Right forelimb (tissue), 1 donor: ENCODE data around the gene HCN1.

Source experiments
- DNase-seq: peaks from one replicate; pipeline ENCODE4 v3.0.0-alpha.2; 2018

HCN1 gene

DNA sequence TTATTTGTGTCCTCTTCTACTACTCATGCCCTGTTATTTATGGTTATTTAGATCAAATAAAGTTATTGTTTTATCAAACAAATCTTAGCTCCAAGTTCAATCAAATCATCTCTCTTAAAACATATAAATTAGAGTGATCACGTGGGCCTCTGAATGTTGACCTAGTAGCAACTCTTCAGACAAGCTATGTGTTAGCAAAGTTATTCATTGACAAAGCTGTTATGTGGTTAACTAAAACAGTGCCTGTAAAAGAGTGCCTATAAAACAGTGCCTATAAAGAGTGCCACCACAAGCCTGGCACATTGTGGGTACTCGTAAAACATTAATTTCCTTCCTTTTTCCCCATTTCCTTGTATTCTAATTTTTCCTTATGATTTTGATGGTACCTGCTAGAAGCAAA is 421.9 kb downstream of the HCN1 start:
- DNase-seq, result no peak

DNA sequence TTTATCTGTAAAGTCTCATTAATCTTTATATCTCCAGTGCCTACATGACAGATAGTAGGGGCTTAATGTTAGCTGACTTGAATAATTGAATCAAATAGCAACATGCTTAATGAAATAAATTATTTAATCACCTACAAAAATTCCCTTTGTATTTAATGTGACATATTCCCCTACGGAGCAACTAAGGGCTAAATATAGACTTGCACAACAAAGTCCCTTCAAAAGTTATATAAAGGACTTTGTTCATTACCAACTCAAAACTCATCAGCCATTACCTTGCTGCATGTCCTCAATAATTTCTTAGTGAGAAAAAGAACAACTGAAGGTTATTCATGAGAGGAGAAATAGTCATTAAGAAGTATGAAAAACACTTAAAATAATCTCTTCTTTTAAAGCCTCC is 424.6 kb downstream of the HCN1 start:
- DNase-seq, result no peak

DNA sequence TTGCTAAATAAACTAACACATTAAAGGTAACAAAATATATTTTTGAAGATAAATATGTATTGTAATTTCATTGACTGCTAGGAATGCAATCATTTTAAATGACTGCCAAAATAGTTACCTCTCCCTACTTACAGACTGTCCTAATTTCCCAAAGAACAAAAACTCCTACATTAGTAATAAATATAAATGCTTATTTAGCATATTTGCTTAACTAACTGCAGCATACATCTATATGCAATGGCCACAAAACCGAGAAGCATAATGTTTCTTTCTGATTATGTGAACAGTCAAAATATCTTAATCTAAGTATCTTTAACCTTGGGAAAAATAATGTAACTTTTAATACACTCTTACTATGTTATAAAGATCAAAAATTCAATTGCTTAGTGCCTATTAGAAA is 431.7 kb downstream of the HCN1 start:
- DNase-seq, result no peak

DNA sequence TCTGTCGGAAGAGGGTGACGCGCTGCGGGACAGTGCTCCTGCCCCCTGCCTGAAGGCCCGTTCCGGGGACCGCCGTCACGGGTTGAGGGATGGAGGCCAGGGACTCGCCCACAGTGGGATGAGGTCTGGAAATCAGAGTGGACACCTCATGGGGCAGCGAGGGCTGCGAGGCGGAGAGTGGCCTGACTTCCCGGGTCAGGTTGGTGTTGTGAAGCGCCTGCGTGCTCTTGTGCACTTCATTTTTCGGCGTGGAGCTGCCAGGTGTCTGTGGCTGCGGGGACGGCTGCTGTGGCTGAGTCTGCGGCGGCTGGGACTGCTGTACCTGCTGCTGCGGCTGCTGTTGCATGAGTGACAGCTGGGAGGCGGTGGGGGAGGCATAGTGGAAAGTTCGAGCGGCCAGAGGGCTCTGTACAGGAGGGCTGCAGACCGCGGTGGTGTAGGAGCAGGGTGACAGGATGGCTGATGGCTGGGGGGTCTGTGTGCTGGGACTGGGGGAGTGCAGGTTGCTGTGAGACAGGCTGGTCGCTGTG is 434.1 kb downstream of the HCN1 start:
- DNase-seq, result no peak

DNA sequence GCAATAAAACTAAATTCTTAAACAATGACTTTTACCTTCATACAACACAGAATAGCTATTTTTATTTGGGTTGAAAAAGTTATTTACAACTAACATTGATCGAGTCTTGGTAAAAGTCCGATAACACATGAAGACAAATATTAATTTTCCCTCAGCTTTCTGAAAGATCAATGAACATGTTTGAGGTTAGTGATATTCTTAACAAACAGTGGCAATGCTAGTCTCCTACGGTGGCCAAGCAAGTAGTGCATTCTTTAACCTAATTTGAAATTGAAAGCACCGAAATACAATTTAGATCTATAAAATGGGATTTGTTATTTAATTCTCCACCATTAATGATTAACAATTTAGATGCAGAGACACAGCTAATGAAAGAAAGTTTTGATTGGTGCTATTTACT is 435.1 kb downstream of the HCN1 start:
- DNase-seq, result no peak

DNA sequence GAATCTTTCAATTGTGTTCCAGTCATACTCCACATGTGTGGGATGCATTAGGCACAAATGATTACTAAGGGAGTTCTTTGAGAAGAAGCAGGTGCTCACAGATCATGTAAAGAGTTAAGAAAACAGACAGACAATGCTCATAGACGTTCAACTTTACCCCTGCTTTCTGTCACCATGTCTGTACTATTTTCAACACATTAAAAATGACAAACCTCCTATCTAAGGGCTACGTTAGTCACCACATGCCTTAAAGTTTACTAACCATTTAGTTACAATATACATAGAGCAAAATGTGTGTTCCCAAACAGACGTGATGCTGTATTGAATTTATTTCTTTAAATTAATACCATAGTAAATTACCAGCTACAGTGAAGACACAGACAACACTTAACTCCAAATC is 435.9 kb downstream of the HCN1 start:
- DNase-seq, result no peak

DNA sequence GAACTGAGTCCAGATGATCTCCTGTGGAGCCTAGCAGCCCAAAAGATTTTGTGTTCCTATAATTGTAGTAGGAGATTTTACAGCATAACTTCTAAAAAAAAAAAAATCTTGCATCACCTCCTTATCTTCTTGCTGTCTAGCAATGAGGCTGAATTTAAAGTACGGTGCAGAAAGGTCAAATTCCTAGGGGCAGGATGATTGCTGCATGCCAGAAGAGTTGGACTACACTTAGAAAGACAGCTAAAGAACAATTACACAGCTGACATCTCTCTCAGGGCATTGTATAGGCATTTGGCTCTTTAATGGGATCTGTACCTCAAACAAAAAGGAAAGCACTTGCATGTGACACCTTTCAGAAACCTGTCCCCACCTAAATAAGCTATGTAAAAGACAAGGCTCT is 443.2 kb downstream of the HCN1 start:
- DNase-seq, result no peak

DNA sequence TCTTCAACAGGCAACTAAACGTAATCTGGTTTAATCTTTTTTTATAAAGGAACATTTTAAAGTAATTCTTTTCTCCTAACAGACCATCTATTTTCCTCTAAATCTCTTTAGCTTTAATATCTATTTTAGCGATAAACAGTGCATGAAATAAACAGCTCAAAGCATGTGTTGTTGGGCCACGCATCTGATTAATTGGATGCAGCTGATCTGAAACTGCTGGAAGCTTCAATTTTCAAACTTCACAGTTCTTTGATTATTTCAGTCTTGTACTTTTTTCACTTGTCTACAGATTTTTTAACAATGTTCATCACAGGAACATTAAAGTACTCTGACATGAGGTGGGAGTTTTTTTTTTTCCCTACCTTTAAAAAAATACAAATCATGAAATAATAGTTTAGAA is 443.6 kb downstream of the HCN1 start:
- no peak for DNase-seq

DNA sequence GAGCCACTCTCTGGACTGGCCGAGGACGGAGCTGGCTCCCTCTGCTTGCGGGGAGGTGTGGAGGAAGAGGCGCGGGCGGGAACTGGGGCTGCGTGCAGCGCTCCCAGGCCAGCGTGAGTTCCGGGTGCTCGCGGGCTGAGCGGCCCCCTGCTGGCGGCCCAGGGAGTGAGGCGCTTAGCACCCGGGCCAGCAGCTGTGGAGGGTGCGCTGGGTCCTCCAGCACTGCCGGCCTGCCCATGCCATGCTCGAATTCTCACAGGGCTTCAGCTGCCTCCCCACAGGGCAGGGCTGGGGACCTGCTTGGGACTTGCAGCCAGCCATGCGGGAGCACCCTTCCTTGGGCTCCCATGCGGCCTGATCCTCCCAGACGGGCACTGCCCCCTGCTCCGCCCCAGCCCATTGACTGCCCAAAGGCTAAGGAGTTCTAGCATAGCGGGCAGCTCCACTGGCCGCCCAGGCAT is 470.6 kb downstream of the HCN1 start:
- DNase-seq, result no peak

DNA sequence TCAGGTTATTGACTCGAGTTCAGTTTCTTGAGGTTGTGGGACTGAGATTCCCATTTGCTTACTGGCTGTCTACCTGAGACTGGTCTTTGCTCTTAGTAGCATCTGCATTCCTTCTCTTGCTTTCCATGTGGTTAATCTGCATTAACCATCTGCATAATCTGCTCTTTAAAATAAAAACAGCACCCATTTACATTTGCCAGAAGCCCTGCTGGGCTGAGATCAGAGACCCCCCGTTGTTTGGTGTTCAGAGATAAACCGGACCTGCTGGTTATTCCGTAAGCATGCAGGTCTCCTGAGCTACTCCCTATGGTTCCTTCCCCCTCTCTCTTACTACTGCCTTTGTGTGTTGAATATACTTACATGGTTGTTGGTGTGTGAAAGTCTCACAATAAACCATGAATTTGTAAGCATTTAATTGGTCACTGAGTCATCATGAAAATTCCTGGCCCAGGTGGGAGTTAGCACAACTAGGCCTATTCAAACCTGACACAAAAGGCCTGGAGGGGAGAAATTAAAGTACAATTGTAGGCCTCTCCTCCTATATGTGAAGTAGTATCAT is 490.7 kb downstream of the HCN1 start:
- DNase-seq, result no peak
